GM10266 (cell line): Measurements from ENCODE around the gene GRIN1.

Source experiments
- DNase-seq: peaks from one replicate; pipeline ENCODE4 v3.0.0; 2012; ENCODE audit errors: extremely low spot score
- CTCF ChIP-seq: IDR thresholded peaks from 2 replicates; pipeline ENCODE4 v1.5.1; 2012; ENCODE audit warnings: mild to moderate bottlenecking, low read depth; ENCODE audit not compliant: control insufficient read depth, insufficient read depth; ENCODE audit errors: missing control alignments

Gene GRIN1

GRCh38 chr9:137214620-137215019 is 75.7 kb downstream of the GRIN1 start:
- DNase-seq, result no peak
- TF ChIP-seq CTCF, result no peak

GRCh38 chr9:137215196-137215986 is 76.4 kb downstream of the GRIN1 start:
- TF ChIP-seq CTCF, result no peak
- DNase-seq, result no peak

- no peak for TF ChIP-seq CTCF
- no peak for DNase-seq
These were observed 77.4 kb downstream of the GRIN1 start for GRCh38 chr9:137216188-137216965.

GRCh38 chr9:137217276-137218211 is 78.6 kb downstream of the GRIN1 start:
- no peak for DNase-seq
- no peak for TF ChIP-seq CTCF

GRCh38 chr9:137218212-137218753 is 79.3 kb downstream of the GRIN1 start:
- no peak for TF ChIP-seq CTCF
- no peak for DNase-seq
